HepG2 (cell line): ENCODE data around the gene EHD1. TPM values are rescaled to one million over a fixed set of nuclear protein-coding genes. Genes with fewer than 3 reads are reported as not detected.

Experiments used
- BCL6 ChIP-seq: IDR thresholded peaks from 2 replicates; pipeline ENCODE4 v1.6.1; 2016; ENCODE audit warnings: missing genetic modification reagents, missing compliant biosample characterization
- FOXO4 ChIP-seq: sonication (generic); formaldehyde crosslinking; conservative IDR thresholded peaks from 2 replicates; pipeline ENCODE4 v1.8.1; 2023; ENCODE audit warnings: missing genetic modification reagents
- HNF4G ChIP-seq, 2 experiments: sonication (generic) in 1 of 2; formaldehyde crosslinking in 1 of 2; IDR thresholded peaks; 2 replicates each; pipeline versions ENCODE4 v1.4.0 to v1.6.1; 2011 to 2020; ENCODE audit warnings: borderline replicate concordance in 2 of 2, low read depth in 2 of 2, mild to moderate bottlenecking in 2 of 2, low read length in 1 of 2, missing genetic modification reagents in 1 of 2, moderate library complexity in 1 of 2
- HNRNPL ChIP-seq: fragments of 200-400 bp; formaldehyde crosslinking; IDR thresholded peaks from 2 replicates; pipeline ENCODE4 v1.6.1; 2017; ENCODE audit warnings: mild to moderate bottlenecking, low read depth, low read length
- HOXA3 ChIP-seq: sonication (generic); formaldehyde crosslinking; IDR thresholded peaks from 2 replicates; pipeline ENCODE4 v1.5.0; 2020; ENCODE audit warnings: missing genetic modification reagents
- PAXIP1 ChIP-seq: sonication (generic); formaldehyde crosslinking; conservative IDR thresholded peaks from 2 replicates; pipeline ENCODE4 v1.4.0; 2020; ENCODE audit warnings: mild to moderate bottlenecking, missing genetic modification reagents, moderate library complexity
- RBFOX2 ChIP-seq: fragments of 200-400 bp; formaldehyde crosslinking; IDR thresholded peaks from 2 replicates; pipeline ENCODE4 v1.6.1; 2017; ENCODE audit warnings: low read depth, mild to moderate bottlenecking, low read length
- RXRA ChIP-seq: sonication (generic); formaldehyde crosslinking; IDR thresholded peaks from 2 replicates; pipeline ENCODE4 v1.5.1; 2020; ENCODE audit warnings: missing genetic modification reagents
- SAP130 ChIP-seq: IDR thresholded peaks from 2 replicates; pipeline ENCODE4 v1.6.1; 2016; ENCODE audit warnings: low read depth
- STAT5B ChIP-seq: sonication (generic); formaldehyde crosslinking; IDR thresholded peaks from 2 replicates; pipeline ENCODE4 v1.4.0; 2020; ENCODE audit warnings: missing genetic modification reagents
- TARDBP ChIP-seq: sonication (generic); formaldehyde crosslinking; IDR thresholded peaks from 2 replicates; pipeline ENCODE4 v1.8.0; 2022; ENCODE audit warnings: mild to moderate bottlenecking, missing genetic modification reagents
- U2AF1 ChIP-seq: fragments of 200-400 bp; formaldehyde crosslinking; optimal IDR thresholded peaks from 2 replicates; pipeline ENCODE3; 2017; ENCODE audit warnings: mild to moderate bottlenecking, low read depth, low read length
- ZNF263 ChIP-seq: sonication (generic); formaldehyde crosslinking; IDR thresholded peaks from 2 replicates; pipeline ENCODE4 v1.4.0; 2020; ENCODE audit warnings: missing genetic modification reagents
- ZNF281 ChIP-seq: sonication (generic); formaldehyde crosslinking; IDR thresholded peaks from 2 replicates; pipeline ENCODE4 v1.4.0; 2020; ENCODE audit warnings: missing genetic modification reagents, borderline replicate concordance
- ZNF644 ChIP-seq: IDR thresholded peaks from 2 replicates; pipeline ENCODE4 v1.6.1; 2016; ENCODE audit warnings: low read depth
- ZNF724P ChIP-seq: sonication (generic); formaldehyde crosslinking; IDR thresholded peaks from 2 replicates; pipeline ENCODE4 v1.8.0; 2022; ENCODE audit warnings: missing genetic modification reagents, borderline replicate concordance
- polyA plus RNA-seq, 8 experiments: library from polyadenylated mRNA; depleted of rRNA in 3 of 8; stranded (reverse) in 7 of 8; unstranded in 1 of 8; fragments of >200 nt; fragmentation: Illumina TruSeq in 4 of 8; extraction: Trizol in 4 of 8; gene quantifications; 2 replicates each; pipeline versions ENCODE4 v1.2.1 to v1.2.3, GENCODE V29; 2011 to 2016; ENCODE audit warnings: low read depth in 4 of 8, missing spikeins in 1 of 8, mixed read lengths in 1 of 8; ENCODE audit not compliant: insufficient read depth in 1 of 8
- total RNA-seq, 5 experiments: library from RNA; depleted of rRNA; stranded (reverse); fragments of >200 nt; fragmentation: Illumina TruSeq; extraction: Trizol; gene quantifications; 2 replicates each; pipeline ENCODE4 v1.2.3, GENCODE V29; 2016; ENCODE audit warnings: low read depth in 1 of 5

The EHD1 gene
- total and polyA plus RNA-seq, 2 of the 13 experiments (the other 11 are each of a cell fraction or from before 2014, with no cell fraction given) = 23.6 to 26.6 TPM

GRCh38 chr11:64875369-64876228, 2.8 kb downstream of the EHD1 start (continued):
- TF ChIP-seq SAP130 = peak; percentile 40; the same call in 1 of the 2 replicates
- 0 out of 2 replicates have a peak, but pooled peaks have one; percentile 21 for TF ChIP-seq HOXA3 (CRISPR knock-in tag)
- TF ChIP-seq ZNF644 (CRISPR knock-in tag) = peak; percentile 53; the same call in 1 of the 2 replicates
- peak; percentile 98 for TF ChIP-seq HNRNPL
- peak; percentile 78 for TF ChIP-seq ZNF281 (CRISPR knock-in tag)
- no peak for TF ChIP-seq FOXO4 (CRISPR knock-in tag)
- peak; percentile 95 for TF ChIP-seq ZNF263
- TF ChIP-seq STAT5B (CRISPR knock-in tag) = no peak
- TF ChIP-seq TARDBP = 0 out of 2 replicates have a peak, but pooled peaks have one; percentile 22
- TF ChIP-seq ZNF724P (CRISPR knock-in tag) = 0 out of 2 replicates have a peak, but pooled peaks have one; percentile 4
- TF ChIP-seq HNF4G (IDR thresholded peaks at IDR 0.05; ENCODE audit: borderline replicate concordance, low read depth, low read length) = peak; percentile 50; the same call in 1 of the 2 replicates
- TF ChIP-seq HNF4G (CRISPR knock-in tag; IDR thresholded peaks at IDR 0.05; ENCODE audit: borderline replicate concordance, low read depth) = no peak
- TF ChIP-seq RBFOX2 = 0 out of 2 replicates have a peak, but pooled peaks have one; percentile 16
- TF ChIP-seq BCL6 (CRISPR knock-in tag) = peak; percentile 13; the same call in 1 of the 2 replicates
- peak; percentile 7 for TF ChIP-seq U2AF1
- peak; percentile 40; the same call in 1 of the 2 replicates for TF ChIP-seq RXRA (CRISPR knock-in tag)
- TF ChIP-seq PAXIP1 (CRISPR knock-in tag) = peak; percentile 58
